ENCODE results near the gene INO80B. TPM values are rescaled to one million over a fixed set of nuclear protein-coding genes. Genes with fewer than 3 reads are reported as not detected.

Gene INO80B
- total and polyA plus RNA-seq, 2 of the 8 experiments (the other 6 are each of a cell fraction or from before 2014, with no cell fraction given) = 3.9 to 18.5 TPM

GRCh38 chr2:74444498-74445318 lies 10.2 kb upstream of the INO80B start (continued):
- TF ChIP-seq, protein P1, sequence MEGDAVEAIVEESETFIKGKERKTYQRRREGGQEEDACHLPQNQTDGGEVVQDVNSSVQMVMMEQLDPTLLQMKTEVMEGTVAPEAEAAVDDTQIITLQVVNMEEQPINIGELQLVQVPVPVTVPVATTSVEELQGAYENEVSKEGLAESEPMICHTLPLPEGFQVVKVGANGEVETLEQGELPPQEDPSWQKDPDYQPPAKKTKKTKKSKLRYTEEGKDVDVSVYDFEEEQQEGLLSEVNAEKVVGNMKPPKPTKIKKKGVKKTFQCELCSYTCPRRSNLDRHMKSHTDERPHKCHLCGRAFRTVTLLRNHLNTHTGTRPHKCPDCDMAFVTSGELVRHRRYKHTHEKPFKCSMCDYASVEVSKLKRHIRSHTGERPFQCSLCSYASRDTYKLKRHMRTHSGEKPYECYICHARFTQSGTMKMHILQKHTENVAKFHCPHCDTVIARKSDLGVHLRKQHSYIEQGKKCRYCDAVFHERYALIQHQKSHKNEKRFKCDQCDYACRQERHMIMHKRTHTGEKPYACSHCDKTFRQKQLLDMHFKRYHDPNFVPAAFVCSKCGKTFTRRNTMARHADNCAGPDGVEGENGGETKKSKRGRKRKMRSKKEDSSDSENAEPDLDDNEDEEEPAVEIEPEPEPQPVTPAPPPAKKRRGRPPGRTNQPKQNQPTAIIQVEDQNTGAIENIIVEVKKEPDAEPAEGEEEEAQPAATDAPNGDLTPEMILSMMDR (IDR thresholded peaks at IDR 0.05; ENCODE audit: control extremely low read depth in 1 of 3, insufficient read depth in 1 of 3, low read depth in 1 of 3, low read length in 3 of 3) = no peak
